OCI-M2 (cell line): ENCODE data around the gene RUNX2.
"Not testable (repeated sequence)": the region's sequence is repeated elsewhere in the genome, so short reads cannot be mapped to it uniquely, and the experiment has no call there.

ENCODE experiments used
- DNase-seq: peaks from one replicate; lab custom pipeline; 2025; ENCODE audit not compliant: unreplicated experiment; lab: John Stamatoyannopoulos, UW

RUNX2 gene

DNA sequence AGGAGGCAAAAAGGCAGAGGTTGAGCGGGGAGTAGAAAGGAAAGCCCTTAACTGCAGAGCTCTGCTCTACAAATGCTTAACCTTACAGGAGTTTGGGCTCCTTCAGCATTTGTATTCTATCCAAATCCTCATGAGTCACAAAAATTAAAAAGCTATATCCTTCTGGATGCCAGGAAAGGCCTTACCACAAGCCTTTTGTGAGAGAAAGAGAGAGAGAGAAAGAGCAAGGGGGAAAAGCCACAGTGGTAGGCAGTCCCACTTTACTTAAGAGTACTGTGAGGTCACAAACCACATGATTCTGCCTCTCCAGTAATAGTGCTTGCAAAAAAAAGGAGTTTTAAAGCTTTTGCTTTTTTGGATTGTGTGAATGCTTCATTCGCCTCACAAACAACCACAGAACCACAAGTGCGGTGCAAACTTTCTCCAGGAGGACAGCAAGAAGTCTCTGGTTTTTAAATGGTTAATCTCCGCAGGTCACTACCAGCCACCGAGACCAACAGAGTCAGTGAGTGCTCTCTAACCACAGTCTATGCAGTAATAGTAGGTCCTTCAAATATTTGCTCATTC, at the start of gene RUNX2:
Gene RUNX2 (plus strand): TSS at position 375 of the 567 bp plus-strand sequence. CDS start 397 bp downstream, outside the sequence.
- no peak for DNase-seq

DNA sequence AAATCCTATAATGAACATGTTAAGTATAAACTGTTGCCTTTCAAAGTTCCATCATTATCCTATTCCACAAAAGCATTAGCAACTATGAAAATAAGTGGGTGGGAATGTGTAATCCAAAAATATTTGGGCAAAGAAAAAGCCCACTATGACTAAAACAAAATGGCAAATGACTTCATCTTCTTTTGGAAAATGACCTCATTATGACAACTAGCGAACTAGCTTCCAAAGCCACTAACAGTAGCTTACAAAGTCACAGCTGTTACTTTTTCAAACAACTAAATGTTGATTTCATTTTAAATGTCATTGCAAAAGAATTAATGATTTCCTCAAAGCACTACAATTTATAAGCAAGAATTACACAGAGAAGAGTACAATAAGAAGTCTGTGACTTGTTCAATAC, 49.8 kb upstream of the RUNX2 start:
- DNase-seq, result no peak

DNA sequence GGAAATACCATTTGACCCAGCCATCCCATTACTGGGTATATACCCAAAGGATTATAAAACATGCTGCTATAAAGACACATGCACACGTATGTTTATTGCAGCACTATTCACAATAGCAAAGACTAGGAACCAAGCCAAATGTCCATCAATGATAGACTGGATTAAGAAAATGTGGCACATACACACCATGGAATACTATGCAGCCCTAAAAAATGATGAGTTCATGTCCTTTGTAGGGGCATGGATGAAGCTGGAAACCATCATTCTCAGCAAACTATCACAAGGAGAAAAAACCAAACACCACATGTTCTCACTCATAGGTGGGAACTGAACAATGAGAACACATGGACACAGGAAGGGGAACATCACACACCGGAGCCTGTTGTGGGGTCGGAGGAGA, 41.4 kb upstream of the RUNX2 start:
- DNase-seq, result not testable (repeated sequence)

DNA sequence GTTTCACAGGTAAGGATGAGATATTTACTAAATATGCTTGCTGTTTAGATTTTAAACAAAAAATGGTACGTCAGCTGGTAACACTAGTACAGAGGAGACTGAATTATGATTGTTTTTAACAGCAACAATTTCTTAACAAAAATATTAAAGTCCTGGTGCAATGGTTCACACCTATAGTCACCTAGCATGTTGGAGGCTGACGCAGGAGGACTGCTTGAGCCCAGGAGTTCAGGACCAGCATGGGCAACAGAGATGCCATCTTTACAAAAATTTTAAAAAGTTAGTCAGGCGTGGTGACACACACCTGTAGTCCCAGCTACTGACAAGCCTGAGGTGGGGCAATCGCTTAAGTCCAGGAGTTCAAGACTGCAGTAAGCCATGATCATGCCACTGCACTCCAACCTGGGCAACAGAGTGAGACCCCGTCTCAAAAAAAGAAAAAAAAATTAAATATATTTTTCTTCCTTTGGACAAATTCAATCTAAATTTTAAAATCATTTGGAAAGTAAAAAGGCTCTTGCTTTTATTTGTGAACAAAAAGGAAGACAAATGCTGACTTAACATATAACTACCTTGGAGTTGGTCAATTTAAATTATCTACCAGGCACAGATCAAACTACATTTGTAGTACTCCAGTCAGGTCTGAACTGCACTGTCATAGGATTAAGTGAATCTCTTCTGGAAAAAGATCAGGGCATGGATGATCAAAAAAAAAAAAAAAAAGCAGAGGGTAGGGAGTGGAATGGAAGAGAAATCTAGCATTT, 38.2 kb upstream of the RUNX2 start:
- DNase-seq, result no peak

DNA sequence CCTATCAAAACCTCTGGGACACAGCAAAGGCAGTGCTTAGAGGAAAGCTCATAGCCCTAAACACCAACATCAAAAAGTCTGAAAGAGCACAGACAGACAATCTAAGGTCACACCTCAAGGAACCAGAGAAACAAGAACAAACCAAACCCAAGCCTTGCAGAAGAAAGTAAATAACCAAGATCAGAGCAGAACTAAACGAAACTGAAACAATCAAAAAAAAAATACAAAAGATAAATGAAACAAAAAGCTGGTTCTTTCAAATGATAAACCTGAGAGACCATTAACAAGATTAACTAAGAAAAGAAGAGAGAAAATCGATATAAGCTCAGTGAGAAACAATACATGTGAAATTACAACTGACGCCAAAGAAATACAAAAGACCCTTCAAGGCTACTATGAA, 34.8 kb upstream of the RUNX2 start:
- DNase-seq, result no peak

DNA sequence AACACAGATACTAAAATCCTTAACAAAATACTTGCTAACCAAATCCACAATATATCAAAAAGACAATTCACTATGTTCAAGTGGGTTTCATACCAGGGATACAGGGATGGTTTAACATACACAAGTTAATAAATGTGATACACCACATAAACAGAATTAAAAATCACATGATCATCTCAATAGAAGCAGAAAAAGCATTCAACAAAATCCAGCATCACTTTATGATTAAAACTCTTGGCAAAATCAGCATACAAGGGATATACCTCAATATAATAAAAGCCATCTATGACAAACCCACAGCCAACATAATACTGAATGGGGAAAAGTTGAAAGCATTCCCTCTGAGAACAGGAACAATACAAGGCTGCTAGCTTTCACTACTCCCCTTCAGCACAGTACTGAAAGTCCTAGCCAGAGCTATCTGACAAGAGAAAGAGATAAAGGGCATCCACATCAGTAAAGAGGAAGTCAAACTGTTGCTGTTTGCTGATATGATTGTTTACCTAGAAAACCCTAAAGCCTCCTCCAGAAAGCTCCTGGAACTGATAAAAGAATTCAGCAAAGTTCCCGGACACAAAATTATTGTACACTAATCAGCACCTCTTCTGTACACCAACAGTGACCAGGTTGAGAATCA, 33.9 kb upstream of the RUNX2 start:
- DNase-seq, result peak; percentile 45

DNA sequence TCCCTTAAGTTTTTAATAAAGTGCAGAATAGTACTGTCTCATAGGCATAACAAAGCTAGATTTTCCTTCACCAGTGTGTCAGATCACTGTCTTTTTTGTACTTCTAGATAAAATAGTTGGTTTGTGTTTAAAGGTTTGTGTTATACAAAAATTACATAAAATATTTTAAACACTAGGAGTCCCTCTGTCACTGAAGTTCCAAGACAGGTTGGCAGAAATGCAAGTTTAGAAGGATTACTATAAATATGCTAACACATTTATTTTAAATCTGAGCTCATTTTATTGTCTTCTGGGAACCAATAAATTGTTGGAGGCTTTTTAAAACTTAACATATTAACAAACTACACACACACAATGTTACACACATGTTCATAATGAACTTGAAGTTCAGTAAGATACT, 30.8 kb upstream of the RUNX2 start:
- DNase-seq, result no peak

DNA sequence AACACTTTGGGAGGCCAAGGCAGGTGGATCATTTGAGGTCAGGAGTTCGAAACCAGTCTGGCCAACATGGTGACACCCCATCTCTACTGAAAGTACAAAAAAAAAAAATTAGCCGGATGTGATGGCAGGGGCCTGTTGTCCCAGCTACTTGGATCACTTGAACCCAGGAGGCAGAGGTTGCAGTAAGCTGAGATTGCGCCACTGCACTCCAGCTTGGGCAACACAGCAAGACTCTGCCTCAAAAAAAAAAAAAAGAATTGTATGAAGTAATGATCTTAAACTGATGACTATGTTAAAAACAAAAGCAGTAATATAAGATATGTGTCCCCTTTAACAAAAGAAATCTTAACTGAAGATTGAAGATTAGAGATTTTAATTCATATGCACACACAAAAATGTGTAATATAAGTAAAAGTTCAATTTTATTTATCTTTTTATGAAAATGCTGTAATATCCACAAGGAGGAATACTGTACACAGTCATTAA, 29.0 kb upstream of the RUNX2 start:
- DNase-seq, result no peak

DNA sequence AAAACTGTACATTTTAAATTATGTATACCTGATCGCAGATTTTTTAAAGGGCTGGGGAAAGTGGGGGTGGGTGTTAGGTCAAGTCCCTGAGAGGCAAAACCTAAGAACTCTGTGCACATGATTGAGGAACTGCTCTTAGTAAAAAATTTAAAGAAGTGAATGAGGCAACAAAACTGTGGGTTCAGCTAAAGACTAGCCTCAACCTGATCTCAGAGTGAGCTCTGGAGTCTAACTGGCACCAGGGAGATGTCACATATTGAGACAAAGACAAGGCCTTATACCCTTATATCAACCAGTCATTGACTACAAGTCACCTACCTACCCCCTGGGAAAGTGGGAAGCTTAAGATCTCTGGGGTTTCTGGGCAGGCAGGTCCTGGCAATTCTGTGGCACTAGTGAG, 27.4 kb upstream of the RUNX2 start:
- DNase-seq, result no peak

DNA sequence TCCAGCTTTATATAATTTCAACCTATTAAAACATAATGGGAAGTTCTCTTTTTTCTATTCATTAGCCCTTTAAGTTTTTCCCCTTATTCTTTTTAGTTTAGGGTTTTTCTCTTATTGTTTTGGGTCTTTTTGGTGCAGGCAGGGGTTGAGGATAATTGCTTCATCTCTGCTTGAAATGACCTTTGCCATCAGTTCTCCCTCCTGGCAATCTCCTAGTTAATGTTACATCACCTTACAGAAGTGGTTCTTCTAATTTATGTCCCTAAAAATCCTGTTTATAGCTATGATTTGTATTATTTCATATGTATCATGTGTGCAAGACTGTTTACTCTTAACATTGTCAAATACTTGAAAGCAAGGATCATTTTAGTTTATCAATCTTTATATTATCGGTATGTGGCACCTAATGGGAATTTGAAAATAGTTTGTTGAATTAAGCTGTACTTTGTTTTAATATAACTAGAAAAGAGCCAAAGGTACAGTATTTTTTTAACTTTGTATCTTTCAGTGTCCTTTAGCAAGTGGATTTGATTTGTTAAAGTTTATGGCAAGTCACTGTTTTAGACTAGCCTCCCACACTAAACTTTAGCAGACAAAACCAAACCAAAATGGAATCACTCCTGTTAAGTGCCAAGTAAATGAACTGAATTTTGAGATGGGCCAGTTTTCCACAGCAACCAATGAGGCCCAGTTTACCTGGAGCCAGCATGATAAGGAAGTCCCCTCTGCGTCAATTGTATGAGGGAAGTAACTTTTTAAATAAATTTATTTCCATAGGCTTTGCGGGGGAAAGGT, 26.6 kb upstream of the RUNX2 start:
- DNase-seq, result no peak

DNA sequence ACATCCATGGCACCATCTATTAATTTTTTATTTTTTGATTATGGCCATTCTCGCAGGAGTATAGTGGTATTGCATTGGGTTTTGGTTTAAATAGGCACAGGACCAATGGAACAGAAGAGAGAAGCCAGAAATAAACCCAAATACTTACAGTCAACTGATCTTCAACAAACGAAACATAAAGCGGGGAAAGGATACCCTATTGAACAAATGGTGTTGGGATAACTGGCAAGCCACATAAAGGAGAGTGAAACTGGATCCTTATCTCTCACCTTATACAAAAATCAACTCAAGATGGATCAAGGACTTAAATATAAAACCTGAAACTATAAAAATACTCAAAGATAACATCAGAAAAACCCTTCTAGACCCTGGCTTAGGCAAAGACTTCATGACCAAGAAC, 25.3 kb upstream of the RUNX2 start:
- DNase-seq, result no peak

DNA sequence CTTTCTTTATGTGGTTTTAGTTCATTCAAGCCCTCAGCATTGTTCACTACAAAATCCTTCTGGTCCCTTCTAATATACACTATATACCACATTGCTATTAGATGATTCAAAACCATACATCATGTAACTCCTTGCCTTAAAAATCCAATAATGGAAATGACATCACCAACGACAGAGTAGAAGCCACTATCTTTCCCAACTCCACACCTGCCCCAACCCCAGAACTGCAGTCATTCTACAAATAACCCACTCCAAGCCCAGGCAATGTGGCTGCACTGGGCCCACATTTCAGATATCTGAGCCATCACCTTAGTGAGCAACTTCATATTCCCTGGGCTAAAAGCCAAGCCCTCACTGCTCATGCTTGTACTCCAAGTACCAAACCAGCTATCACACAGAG, 22.6 kb upstream of the RUNX2 start:
- no peak for DNase-seq

DNA sequence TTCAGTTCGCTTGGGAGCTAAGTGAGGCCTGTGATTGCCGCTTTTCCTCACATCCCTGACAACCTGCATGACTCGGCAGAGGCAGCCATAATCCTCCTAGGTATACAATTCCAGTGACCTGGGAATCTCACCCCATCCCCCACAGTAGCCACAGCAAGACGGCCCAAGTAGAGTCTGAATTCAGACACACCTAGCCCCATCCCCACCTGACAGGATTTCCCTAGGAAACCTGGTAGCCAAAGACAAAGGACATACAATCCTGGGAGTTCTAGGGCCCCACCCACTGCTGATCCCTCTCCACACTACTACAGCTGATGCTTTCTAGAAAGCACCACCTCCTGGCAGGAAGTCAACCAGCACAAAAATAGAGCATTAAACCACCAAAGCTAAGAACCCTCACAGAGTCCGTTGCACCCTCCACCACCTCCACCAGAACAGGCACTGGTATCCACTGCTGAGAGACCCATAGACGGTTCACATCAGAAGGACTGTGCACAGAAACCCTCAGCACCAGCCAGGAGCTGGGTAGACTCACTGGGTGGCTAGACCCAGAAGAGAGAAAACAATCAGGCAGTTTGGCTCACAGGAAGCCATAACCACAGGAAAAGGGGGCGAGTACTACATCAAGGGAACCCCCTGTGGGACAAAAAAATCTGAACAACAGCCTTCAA, 17.9 kb upstream of the RUNX2 start:
- no peak for DNase-seq

DNA sequence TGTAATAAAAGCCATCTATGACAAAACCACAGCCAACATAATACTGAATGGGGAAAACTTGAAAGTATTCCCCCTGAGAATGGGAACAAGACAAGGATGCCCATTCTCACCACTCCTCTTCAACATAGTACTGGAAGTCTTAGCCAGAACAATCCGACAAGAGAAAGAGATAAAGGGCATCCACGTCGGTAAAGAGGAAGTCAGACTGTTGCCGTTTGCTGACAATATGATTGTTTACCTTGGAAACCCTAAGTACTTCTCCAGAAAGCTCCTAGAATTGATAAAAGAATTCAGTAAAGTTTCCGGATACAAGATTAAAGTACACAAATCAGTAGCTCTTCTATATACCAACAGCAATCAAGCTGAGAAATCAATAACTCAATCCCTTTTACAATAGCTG, 14.0 kb upstream of the RUNX2 start:
- no peak for DNase-seq

DNA sequence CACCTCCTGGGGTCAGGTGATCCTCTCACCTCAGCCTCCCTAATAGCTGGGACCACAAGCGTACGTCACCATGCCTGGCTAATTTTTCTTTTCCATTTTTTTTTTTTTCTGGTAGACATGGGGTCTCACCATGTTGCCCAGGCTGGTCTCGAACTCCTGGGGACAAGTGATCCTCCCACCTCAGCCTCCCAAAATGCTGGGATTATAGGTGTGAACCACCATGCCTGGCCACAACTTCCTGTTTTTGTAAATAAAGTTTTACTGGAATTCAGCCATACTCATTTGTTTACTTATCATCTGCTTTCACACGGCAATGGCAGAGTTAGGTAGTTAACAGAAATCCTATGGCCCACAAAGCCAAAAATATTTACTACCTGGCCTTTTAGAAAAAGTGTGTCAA, 7.8 kb upstream of the RUNX2 start:
- no peak for DNase-seq

DNA sequence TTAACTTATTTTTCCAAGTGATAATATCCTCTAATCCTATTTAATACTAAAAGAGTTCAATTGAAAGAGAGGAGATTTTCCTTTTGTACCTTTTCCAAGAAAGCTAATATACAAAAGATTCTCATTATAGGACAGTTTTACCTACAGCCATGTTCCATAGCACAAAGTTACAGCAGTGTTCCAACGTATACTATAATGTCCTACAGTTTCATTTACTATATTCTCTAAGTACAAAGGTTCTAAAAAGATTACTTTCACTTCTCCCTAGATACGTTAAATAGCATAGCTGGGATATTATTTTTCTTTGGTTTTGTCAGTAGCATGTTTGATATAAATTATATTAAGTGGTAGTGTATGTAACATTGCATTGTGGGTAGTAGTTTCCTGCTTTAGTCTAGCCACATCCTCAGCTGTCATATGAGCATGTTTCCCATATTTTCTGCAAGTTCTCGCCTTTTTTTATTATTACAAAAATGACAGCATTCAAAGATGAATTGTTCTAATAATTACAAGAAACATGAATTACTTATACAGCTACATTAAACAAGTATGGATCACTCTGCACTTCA, 4.4 kb upstream of the RUNX2 start:
- DNase-seq, result no peak

DNA sequence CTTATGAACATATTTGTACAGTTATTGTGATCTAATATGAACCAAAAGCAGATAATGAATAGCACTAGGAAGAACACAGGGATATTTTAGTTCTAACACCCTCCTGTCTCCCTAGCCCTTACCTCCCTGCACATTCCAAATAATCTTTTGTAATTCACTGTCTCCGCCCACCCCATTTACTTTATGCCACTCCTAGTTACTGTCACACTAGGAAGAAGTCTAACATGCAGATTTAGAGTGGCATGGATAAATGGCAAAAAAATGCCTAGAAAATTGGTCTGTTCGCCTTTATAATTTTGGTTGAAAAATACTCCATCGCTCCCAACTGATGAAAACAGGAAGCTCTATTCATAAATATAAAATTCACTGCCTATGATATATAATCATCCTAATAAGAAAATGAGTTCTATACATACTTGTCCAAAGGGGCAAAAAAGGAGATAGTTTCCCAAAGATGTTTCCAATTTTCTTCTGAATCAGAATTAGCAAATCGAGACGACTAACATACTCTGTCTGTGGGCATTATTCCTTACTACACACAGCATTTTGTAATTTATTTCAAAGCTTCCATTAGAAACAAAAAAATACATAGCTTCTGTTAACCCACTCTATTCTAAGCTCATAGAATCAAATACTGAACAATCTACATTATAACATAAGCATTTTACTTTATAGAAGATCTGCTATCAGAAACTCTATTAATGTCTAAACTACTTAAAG, 1.3 kb upstream of the RUNX2 start:
- DNase-seq, result no peak

DNA sequence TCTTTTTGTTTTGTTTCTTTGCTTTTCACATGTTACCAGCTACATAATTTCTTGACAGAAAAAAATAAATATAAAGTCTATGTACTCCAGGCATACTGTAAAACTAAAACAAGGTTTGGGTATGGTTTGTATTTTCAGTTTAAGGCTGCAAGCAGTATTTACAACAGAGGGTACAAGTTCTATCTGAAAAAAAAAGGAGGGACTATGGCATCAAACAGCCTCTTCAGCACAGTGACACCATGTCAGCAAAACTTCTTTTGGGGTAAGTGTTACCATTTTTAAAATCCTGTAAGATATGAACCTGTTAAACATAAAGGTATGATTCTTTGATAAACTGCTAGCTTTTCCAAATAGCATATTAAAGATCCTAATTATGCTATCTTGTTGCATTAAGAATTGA, 393 bp downstream of the RUNX2 start:
- DNase-seq, result no peak

DNA sequence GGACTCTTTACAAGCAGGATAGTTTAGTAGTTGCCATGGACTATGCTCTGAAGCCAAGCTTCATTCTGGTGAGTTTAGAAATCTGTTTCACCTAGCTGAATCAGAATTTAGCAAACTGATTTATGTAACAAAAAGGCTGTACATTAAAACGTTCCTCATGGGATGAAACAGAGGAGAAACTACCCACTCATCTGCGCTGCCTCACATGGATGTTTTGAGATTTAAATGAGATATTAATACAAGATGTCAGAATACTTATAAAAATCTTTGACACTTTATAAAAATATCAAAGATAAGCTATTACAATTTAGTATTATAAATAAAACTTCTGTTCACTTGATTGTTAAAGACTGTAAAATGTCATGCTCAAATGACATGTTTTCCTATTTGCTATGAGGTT, 16.8 kb downstream of the RUNX2 start:
- DNase-seq, result no peak

DNA sequence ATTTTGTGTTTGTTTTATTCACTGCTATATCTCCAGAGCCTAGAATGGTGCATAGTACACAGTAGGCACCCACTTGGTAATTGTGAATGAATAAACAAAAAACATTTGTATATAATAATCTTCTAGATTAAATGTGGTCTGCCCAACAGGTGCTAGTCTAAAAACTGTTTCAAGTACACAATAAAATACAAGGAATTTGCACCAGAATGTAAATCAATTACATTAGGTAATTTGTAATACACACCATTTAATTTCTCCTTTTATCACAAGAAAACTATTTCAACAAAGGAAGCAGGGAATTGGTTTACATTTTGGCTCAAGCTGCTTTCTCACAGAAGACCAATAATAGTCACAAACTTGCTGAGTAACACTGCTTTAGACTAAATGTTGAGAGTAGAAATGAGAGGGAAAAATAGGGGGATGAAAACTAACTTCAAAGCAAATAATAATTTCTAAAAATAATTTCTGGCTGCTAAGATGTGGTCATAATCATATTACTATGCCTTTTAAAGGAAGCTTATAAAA, 22.1 kb downstream of the RUNX2 start:
- no peak for DNase-seq
